GM19468 (cell line): ENCODE results near the gene PLIN5.

ENCODE experiments used
- ATAC-seq: cut with Tn5 transposase; IDR thresholded peaks from one replicate; pipeline ENCODE4 v1.9.1; 2021; ENCODE audit warnings: mild to moderate bottlenecking, moderate library complexity, moderate number of reproducible peaks; ENCODE audit not compliant: unreplicated experiment; ENCODE audit errors: extremely low read depth

Gene PLIN5

DNA sequence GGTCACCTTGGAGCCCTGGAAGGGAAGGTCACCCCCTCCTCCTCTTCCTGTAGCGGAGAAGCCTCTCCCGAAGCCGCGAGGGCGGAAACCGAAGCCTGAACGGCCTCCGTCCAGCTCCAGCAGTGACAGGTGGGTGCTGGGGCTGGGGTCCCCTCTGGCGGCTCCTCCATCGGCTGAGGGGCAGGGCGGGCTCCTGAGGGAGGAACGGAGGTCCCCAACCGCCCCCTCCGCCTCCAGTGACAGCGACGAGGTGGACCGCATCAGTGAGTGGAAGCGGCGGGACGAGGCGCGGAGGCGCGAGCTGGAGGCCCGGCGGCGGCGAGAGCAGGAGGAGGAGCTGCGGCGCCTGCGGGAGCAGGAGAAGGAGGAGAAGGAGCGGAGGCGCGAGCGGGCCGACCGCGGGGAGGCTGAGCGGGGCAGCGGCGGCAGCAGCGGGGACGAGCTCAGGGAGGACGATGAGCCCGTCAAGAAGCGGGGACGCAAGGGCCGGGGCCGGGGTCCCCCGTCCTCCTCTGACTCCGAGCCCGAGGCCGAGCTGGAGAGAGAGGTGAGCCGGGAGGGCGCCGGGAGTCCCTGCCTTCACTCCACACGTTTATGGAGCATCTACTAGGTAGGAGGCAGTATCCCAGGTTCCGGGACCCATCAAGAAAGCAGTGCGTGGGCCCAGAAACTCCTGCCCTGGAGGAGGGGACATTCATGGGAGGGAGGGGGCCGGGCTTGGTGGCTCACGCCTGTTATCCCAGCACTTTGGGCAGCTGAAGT lies 40.9 kb downstream of the PLIN5 start:
- ATAC-seq, result no peak

DNA sequence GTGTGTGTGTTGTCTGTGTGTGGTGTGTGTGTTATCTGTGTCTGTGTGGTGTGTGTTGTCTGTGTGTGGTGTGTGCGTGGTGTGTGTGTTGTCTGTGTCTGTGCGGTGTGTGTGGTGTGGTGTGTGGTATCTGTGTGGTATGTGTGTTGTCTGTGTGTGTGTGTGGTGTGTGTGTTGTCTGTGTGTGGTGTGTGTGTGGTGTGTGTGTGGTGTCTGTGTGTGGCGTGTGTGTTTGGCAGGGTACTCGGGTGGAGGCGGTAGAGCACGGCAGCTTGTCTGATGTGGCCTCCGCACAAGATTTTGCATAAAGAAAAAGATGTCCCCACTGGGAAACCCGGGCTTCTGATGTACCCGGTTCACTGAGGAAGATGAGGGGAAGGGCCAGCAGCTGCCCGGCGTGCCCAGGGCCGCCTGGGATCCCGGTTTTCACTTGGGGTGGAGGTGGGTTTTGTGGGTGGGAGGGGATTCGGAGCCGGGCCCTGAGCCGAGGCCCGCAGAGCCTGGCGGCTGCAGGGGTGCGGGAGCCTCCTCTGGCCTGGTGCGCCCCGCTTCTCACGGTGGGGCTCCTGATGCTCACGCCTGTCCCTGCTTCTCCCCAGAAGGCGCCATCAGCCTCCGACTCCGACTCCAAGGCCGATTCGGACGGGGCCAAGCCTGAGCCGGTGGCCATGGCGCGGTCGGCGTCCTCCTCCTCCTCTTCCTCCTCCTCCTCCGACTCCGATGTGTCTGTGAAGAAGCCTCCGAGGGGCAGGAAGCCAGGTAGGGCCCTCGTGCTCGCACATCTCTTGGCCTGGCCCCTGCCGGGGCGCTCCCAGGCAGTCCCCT lies 41.7 kb downstream of the PLIN5 start:
- no peak for ATAC-seq

DNA sequence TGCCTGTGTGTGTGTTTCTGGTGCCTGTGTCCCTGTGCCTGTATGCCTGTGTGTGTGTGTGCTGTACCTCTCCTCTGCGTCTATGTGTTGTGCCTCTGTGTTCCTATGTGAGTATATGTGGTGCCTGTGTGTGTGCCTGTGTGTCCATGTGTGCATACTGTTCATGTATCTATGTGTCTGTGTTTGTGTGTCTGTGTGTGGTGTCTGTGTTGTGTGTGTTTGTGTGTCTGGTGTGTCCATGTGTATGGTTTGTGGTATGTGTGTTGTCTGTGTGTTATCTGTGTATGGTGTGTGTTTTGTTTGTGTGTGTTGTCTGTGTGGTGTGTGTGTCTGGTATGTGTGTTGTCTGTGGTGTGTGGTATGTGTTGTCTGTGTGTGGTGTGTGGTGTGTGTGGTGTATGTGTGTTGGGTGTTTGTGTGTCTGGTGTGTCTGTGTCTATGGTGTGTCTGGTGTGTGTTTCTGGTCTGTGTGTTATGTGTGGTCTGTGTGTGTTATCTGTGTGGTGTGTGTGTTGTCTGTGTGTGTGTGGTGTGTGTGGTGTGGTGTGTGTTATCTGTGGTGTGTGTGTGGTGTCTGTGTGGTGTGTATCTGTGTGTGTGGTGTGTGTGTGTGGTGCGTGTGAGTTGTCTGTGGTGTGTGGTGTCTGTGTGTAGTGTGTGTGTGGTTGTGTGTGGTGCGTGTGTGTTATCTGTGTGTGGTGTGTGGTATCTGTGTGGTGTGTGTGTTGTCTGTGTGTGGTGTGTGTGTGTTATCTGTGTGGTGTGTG lies 42.5 kb downstream of the PLIN5 start:
- no peak for ATAC-seq

DNA sequence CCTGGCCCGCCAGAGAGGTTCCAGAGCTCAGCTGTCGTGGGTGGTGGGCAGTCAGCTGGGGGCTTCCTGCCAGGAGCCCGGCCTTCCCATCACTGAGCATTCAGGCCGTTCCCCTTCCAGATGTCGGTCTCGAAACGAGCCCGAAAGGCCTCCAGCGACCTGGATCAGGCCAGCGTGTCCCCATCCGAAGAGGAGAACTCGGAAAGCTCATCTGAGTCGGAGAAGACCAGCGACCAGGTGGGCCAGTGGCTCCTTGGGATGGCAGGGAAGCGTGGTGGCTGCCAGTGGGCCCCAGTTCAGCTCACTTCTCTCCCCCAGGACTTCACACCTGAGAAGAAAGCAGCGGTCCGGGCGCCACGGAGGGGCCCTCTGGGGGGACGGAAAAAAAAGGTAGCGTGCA lies 43.6 kb downstream of the PLIN5 start:
- no peak for ATAC-seq

DNA sequence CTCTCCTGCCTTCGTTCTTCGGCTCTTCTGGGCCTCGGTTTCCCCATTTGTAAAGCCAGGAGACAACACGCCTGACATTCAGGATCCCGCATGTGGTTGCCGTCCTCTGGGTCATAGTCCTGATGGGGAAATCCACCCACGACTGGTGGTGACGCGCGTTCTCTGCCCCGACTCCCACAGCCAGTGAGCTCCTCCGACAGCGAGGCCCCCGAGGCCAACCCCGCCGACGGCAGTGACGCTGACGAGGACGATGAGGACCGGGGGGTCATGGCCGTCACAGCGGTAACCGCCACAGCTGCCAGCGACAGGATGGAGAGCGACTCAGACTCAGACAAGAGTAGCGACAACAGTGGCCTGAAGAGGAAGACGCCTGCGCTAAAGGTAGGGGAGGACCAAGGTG lies 46.5 kb downstream of the PLIN5 start:
- ATAC-seq, result no peak

DNA sequence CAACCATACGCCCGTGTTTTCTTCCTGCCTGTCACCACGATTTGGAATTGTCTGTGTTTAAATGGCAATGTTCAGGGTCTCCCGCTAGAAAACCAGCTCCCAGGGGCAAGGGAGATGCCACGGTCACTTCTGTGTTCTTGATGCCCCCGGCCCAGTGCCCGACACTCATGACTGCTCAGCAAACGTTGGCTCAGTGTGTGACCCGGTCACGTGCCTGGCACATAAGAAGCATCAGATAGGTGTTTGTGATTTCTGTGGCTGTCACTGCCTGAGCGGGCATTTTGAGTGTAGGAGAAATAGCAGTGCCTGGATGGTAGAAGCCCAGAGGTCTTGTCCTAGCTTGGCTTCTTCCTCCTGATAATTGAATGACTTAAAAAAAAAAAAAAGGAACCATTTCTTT lies 47.5 kb downstream of the PLIN5 start:
- ATAC-seq, result no peak

DNA sequence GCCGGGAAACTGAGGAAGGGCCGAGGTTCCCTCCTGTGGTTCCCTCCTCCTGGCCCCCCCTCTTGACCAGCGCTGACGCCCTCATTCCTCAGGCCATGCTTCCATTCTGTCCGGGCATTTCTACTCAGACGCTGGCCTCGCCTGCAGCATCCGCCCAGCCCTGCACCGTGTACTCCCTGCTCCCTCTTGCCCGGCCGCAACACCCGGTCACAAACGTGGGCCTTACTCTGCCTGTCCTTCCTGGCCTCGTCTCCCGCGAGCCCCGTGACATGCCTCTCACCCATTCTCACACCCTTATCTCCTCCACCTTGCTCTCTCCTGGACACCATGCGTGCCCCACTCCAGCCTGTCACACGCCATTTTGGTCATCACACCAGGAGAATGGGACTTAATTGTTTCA lies 51.6 kb downstream of the PLIN5 start:
- ATAC-seq, result no peak

DNA sequence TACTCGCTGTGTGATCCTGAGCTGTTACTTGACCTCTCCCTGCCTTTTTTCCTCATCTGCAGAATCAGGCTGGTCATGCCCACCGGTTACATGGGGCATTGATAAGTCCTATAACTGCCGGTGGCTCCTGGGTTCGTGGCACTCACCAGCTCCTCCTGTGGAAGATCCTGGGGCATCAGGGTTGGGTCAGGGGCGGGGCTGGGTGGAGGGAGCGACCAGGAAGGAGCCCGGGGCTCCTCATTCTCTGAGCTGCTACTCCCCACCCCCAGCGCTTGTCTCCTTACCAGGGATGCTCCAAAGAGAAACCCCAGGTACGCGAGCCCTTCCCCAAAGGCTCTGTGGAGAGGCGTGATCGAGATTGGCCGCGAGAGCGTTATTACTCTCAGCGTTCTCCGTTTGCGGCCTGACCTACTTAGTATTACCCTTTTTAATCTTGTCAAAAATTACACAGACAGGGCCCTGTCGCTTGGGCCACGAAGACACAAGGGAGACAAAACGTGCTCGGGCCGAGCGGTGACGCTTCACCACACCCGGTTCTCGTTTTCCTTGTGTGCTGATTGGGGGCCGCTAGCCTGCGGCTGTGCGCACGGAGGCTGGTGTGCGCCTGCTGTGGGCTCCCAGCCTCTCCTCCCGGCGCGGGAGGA lies 52.2 kb downstream of the PLIN5 start:
- ATAC-seq, result no peak

DNA sequence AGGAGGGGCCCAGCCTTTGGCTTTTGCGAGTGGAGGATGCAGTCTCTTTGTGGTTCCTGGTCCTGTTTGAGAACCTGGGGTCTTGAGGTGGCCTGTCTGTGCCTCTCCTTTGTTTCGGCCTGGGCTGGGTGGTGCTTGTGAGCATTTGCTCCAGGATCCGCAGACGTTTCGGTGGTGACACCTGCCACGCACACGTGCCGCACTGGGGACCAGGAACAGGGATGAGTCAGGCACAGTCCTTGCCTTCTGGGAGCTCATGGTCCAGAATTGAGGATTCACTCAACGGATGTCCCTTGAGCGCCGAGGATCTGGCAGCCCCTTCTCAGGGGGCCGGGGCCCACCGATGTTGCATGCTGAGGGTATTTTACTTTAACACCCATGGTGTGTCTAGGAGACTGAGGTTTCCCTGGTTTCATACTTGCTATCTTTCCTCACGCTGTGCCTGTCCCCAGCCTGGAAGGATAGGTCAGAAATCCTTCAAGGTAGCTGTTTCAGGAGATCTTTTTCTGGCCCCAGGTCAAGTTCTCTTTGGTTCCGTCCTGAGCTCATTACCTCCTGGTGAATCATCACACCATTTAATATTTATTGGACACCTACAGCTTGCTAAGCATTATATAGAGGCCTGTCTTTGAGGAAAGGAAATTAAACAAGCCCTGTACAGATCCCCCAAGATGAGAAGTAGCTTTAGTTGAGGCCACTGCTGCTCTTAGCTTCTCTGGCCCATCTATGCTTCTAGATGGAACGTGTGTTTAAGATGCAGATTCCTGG lies 57.8 kb downstream of the PLIN5 start:
- ATAC-seq, result no peak

DNA sequence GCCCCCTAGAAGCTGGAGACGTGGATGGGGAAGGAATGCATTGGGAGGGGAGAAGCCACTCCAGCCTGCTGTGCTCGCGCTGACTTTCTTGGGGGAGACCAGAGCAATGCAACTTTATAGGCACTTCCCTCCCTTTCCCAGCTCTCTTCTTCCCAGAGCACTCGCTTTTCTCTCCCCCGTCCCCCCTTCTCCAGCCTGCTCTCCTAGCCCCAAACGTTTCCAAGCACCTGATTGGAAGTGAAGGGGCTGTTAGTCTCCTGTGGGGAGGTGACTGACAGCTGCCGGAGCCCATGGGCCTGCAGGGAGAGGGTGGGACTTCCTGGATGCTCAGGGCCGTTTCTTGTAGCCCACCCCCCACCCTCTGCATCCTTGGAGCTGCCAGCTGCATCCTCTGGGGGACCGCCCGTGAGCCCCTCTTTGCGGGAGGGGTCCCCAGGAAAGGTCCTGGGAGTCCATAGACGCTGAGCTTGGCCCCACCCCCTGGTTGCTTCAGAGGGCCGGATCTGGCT lies 60.5 kb downstream of the PLIN5 start:
- ATAC-seq, result no peak

DNA sequence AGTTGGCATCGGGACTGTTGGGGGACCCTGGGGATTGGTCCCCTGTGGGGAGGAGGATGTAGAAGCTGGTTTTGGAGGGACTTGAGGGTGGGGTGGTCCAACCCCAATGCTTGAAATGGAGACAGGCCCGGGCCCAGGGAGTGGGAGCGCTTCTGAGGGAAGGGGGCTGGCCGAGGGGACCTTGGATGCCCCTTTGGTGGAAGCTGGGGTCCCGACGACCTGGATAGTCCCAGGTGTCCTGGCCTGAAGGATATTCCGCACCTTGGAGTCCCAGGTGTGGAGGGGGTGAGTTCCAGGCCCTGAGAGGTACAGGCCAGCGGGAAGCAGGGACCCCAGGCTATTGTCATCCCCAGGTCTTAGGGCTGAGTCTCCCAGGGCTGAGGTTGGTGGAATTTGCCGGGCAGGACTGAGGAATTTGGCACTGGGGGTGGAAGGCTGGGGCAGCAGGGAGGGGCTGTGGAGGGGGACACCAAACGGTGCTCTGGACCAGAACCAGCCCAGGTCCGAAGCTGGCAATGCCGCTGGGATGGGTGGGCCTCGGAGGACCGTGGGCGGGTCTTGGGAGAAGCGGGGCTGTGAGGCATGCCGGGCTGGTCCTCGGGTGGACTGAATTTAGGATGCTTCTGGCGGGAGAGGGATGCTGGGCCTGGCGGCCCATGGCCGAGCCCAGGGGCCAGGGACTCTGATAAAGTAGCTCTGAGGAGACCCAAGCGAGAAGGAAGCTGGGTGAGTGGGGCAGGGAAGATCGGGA lies 61.1 kb downstream of the PLIN5 start:
- no peak for ATAC-seq

DNA sequence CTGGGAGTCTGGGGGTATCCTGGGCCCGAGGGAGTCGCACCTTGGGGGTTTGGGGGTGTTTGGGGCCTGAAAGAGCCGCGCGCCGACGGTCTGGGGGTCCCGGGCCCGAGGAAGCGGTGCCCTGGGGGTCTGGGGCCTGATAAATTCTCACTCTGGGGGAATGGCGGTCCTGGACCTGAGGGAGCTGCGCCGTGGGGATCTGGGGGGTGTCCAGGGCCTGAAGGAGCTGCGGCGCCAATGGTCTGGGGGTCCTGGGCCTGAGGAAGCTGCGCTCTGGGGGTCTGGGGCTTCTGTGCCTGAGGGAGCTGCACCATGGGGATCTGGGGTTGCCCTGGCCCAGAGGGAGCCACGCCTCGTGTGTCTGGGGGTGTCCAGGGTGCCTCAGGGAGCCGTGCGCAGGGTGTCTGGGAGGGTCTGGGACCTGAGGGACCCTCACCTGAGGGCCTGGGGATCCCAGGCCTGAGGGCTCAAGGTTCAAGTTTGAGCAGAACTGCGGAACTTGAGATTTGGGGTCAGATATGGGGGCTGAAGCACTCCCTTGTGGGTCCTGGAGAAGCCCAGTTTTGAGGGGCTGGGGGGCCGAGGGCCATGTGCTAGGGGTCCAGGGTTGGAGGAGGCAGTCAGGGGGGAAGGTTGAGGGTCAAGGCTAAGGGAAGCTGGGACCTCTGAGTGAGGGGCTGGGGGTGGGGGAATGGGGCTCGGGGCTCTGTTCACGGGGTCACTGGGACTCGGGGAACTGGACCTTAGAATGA lies 61.8 kb downstream of the PLIN5 start:
- no peak for ATAC-seq
